HG03175 (cell line): ENCODE data around the gene SYNJ2BP.

Experiments
- ATAC-seq: cut with Tn5 transposase; IDR thresholded peaks from one replicate; pipeline ENCODE4 v1.9.1; 2021; ENCODE audit warnings: mild to moderate bottlenecking, moderate library complexity; ENCODE audit not compliant: unreplicated experiment

SYNJ2BP gene

DNA sequence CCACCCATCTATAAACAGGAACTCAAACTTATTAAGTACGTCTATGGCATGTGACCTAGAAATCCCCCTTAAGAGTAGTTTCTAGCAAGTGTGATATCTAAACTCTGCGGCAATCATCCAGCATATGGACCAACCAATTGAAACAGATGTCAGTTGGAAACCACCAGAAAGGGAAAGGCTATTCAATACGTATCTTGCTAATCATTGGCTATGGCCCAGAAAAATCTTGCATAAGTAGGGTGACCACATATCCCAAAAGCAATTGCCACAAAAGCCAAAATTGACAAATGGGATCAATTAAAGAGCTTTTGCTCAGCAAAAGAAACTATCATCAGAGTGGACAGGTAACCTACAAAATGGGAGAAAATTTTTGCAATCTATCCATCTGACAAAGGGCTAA, 24.2 kb downstream of the SYNJ2BP start:
- no peak for ATAC-seq

GRCh38 chr14:70391493-70392391, 25.1 kb downstream of the SYNJ2BP start:
- no peak for ATAC-seq

DNA sequence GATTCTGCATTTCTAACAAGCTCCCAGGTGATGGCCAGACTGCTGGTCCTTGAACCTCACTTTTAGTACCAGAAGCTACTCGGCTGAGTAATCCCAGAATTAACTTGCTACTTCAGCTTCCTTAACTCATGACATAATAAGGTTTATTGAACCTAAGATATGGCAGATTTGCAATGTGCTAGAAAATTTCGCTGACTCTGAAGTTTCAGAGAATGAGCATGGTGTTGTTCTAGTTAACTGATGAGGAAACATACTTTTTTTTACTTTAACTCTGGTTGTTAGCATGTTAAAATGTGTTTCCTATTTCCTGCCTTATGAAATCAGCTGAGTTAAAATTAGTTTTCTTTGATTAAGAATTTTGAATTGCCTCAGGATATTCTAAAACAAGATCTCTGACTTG, 34.4 kb downstream of the SYNJ2BP start:
- ATAC-seq = no peak

GRCh38 chr14:70380824-70381223, 36.1 kb downstream of the SYNJ2BP start:
- ATAC-seq = no peak

- no peak for ATAC-seq
Measured at GRCh38 chr14:70378696-70379095, 38.2 kb downstream of the SYNJ2BP start.
